Testis (tissue), 2 donors: Measurements from ENCODE around the gene OTUD4.

Source experiments
- CTCF ChIP-seq, 3 experiments: fragments of 450-650 bp in 2 of 3; fragments of 200-600 bp in 1 of 3; sonication (generic) in 1 of 3; IDR thresholded peaks; one replicate each; pipeline ENCODE4 v1.5.1; 2016 to 2019; ENCODE audit warnings: antibody characterized with exemption in 3 of 3, mild to moderate bottlenecking in 2 of 3, moderate library complexity in 1 of 3
- POLR2A ChIP-seq: fragments of 450-650 bp; IDR thresholded peaks from one replicate; pipeline ENCODE4 v1.6.1; 2017; ENCODE audit warnings: antibody characterized with exemption, mild to moderate bottlenecking, moderate library complexity

- TF ChIP-seq CTCF (IDR thresholded peaks at IDR 0.05) = no peak
- no peak for TF ChIP-seq POLR2A
These were observed 55.0 kb downstream of the OTUD4 start for GRCh38 chr4:145125396-145125795.
